GM23248 (cell line): Measurements from ENCODE around the gene LRMDA. TPM values are rescaled to one million over a fixed set of nuclear protein-coding genes. Genes with fewer than 3 reads are reported as not detected.

Source experiments
- DNase-seq: peaks from one replicate; pipeline ENCODE4 v3.0.0-alpha.2; 2015
- H2AFZ ChIP-seq: fragments of 200-600 bp; sonication (generic); 2 replicates; pipeline ENCODE4 v1.6.1; 2016; ENCODE audit warnings: antibody characterized with exemption
- H3F3A ChIP-seq: fragments of 200-600 bp; sonication (generic); 2 replicates; pipeline ENCODE4 v1.6.1; 2016; ENCODE audit warnings: mild to moderate bottlenecking, antibody characterized with exemption, mixed run types; ENCODE audit not compliant: insufficient read depth
- H3K27ac ChIP-seq: fragments of 200-600 bp; sonication (generic); 2 replicates; pipeline ENCODE4 v1.5.1; 2016; ENCODE audit warnings: mild to moderate bottlenecking
- H3K27me3 ChIP-seq: fragments of 200-600 bp; sonication (generic); replicated peaks from 2 replicates; pipeline ENCODE4 v1.6.1; 2016; ENCODE audit warnings: mild to moderate bottlenecking; ENCODE audit not compliant: insufficient read depth
- H3K36me3 ChIP-seq: fragments of 200-600 bp; sonication (generic); 2 replicates; pipeline ENCODE4 v1.6.1; 2016; ENCODE audit warnings: low read depth, mild to moderate bottlenecking
- H3K4me1 ChIP-seq: fragments of 200-600 bp; sonication (generic); 2 replicates; pipeline ENCODE4 v1.6.1; 2016; ENCODE audit warnings: mild to moderate bottlenecking; ENCODE audit not compliant: insufficient read depth
- H3K4me2 ChIP-seq: fragments of 200-600 bp; sonication (generic); one replicate; pipeline ENCODE4 v1.6.1; 2016; ENCODE audit warnings: mild to moderate bottlenecking; ENCODE audit not compliant: unreplicated experiment
- H3K4me3 ChIP-seq: fragments of 200-600 bp; sonication (generic); 2 replicates; pipeline ENCODE4 v1.5.1; 2016; ENCODE audit warnings: mild to moderate bottlenecking
- H3K79me2 ChIP-seq: fragments of 200-600 bp; sonication (generic); 2 replicates; pipeline ENCODE4 v1.6.1; 2016; ENCODE audit warnings: mild to moderate bottlenecking; ENCODE audit not compliant: insufficient read depth
- H3K9ac ChIP-seq: fragments of 200-600 bp; sonication (generic); 2 replicates; pipeline ENCODE4 v1.6.1; 2016; ENCODE audit warnings: mild to moderate bottlenecking
- H3K9me2 ChIP-seq: fragments of 200-600 bp; sonication (generic); 2 replicates; pipeline ENCODE4 v1.6.1; 2016; ENCODE audit warnings: mixed run types, mild to moderate bottlenecking, moderate library complexity; ENCODE audit not compliant: insufficient read depth
- H3K9me3 ChIP-seq: fragments of 200-600 bp; sonication (generic); one replicate; pipeline ENCODE4 v1.6.1; 2017; ENCODE audit warnings: low read depth
- H4K20me1 ChIP-seq: fragments of 200-600 bp; sonication (generic); 2 replicates; pipeline ENCODE4 v1.6.0; 2016; ENCODE audit not compliant: insufficient read depth
- EZH2 ChIP-seq: fragments of 200-600 bp; sonication (generic); IDR thresholded peaks from 2 replicates; pipeline ENCODE4 v1.6.1; 2018; ENCODE audit warnings: antibody characterized with exemption, mild to moderate bottlenecking; ENCODE audit not compliant: insufficient read depth, poor library complexity, severe bottlenecking
- EZH2phosphoT487 ChIP-seq: fragments of 200-600 bp; sonication (generic); IDR thresholded peaks from 2 replicates; pipeline ENCODE4 v1.6.1; 2018; ENCODE audit warnings: antibody characterized with exemption, moderate library complexity, mild to moderate bottlenecking, low read depth; ENCODE audit not compliant: insufficient read depth
- WGBS, 2 experiments: methylation state at CpG; one replicate each; pipeline ENCODE4 v1.1.6; 2015 to 2017; ENCODE audit warnings: low lambda C conversion rate in 2 of 2, low coverage in 1 of 2; ENCODE audit errors: missing lambda C conversion rate in 2 of 2; 5-methylcytosine and 5-hydroxymethylcytosine counted together
- in situ Hi-C: fragments of 300-500 bp; cut with MboI; formaldehyde crosslinking; loops from 2 replicates; pipeline ENCODE4 v1.15.0; 2020
- polyA plus RNA-seq: library from polyadenylated mRNA; unstranded; fragments of >200 nt; fragmentation: Nextera tagmentation; extraction: Ambion mirVana; gene quantifications from 2 replicates; pipeline ENCODE4 v1.2.1, GENCODE V29; 2016
- total RNA-seq: library from RNA; depleted of rRNA; stranded (reverse); fragments of >200 nt; shearing (Covaris generic); gene quantifications from 2 replicates; pipeline ENCODE4 v1.2.3, GENCODE V29; 2014

LRMDA gene
- total and polyA plus RNA-seq, 2 experiments from 2014 or later: 2.6 TPM; not detected in 1

DNA sequence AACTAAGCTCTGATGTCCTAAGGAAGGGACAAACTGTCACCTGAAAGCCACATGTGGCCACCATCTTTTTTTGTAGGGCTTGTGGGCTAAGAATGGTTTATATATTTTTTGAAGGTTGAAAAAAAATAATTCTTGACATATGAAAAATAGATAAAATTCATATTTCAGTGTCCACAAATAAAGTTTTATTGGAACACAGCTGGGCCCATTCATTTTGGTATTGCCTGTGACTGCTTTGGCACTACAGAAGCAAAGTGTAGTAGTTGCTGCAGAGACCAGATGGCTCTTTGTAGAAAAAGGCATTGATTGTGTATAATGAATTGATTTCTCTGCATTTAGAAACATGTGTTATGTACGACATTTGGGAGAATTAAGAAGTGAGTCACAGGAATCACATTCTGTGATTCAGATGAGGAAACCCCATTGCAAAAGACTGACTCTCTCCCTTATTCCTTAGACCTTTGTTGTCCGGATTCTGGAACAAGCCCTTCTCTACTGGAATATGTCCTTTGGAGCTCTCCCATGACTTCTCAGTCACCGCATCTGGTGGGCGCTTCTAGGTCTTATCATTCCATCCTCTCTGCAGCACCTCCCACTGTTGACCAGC lies 438.7 kb downstream of the LRMDA start:
- Histone ChIP-seq H3K9me2 (no peaks in the 10 kb centered on the region), H4K20me1 (no peaks in the 10 kb centered on the region), H3K36me3 (no peaks in the 10 kb centered on the region), H3K27me3 (no peaks in the 10 kb centered on the region), H2AFZ (no peak overlapping the region), H3K4me2 (no peak overlapping the region), H3K79me2 (no peaks in the 10 kb centered on the region), H3K9ac (no peak overlapping the region), H3K4me3 (no peak overlapping the region), H3K9me3 (no peaks in the 10 kb centered on the region), H3K4me1 (no peaks in the 10 kb centered on the region), H3F3A (peaks cover 5% of the 10 kb centered on the region; the same call in 1 of the 2 replicates), H3K27ac (no peak overlapping the region)
- in situ Hi-C loops: no loop called here
- DNase-seq: peak; percentile 60
- TF ChIP-seq EZH2 (no peak), EZH2phosphoT487 (no peak)
- WGBS, 2 experiments: 55 to 63% methylated on average over 4 of the region's 4 CpGs

DNA sequence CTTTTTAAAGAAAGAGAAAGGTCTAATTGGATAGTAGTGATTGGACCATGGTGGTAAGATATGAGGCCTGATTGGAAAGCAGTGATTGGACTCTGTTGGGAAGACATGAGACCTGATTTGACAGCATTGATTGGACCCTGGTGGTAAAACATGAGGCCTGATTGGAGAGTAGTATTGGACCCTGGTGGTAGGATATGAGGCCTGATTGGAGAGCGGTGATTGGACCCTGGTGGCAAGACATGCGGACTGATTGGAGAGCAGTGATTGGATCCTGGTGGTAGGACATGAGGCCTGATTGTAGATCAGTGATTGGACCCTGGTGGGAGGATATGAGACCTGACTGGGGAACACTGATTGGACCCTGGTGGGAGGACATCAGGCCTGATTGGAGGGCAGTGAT lies 444.3 kb downstream of the LRMDA start:
- Histone ChIP-seq H3K27me3 (peaks cover 7% of the 10 kb centered on the region; the same call in 1 of the 2 replicates), H4K20me1 (no peaks in the 10 kb centered on the region), H3K9me2 (no peaks in the 10 kb centered on the region), H2AFZ (no peak overlapping the region), H3K79me2 (no peaks in the 10 kb centered on the region), H3F3A (no peaks in the 10 kb centered on the region), H3K27ac (no peak overlapping the region), H3K36me3 (no peaks in the 10 kb centered on the region), H3K4me2 (no peak overlapping the region), H3K4me3 (no peak overlapping the region), H3K4me1 (no peaks in the 10 kb centered on the region), H3K9ac (no peak overlapping the region), H3K9me3 (no peaks in the 10 kb centered on the region)
- in situ Hi-C loops: no loop called here
- 87 to 94% methylated on average over 2 of the region's 2 CpGs for WGBS, 2 experiments
- no peak for DNase-seq
- TF ChIP-seq EZH2phosphoT487 (no peak), EZH2 (no peak)

DNA sequence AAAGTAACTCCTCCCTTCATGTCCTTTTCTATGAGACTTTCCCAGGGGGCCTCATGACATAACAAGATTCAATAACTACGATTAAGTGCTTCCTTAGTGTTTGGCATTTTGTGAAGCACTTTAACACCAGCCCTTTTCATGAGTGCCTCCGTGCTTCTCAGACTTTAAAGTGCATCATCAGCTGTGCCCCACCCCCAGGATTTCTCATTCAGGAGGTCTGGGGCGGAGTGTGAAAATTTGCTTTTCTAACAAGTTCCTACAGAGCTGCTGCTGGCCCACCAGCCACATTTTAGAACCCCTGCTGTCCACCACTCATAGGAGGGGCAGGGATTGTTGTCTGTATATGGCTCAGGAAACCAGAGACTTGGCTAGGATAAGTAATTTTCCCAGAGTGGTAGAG lies 445.3 kb downstream of the LRMDA start:
- no peak overlapping the region for H2AFZ ChIP-seq
- TF ChIP-seq EZH2phosphoT487 (no peak), EZH2 (no peak)
- in situ Hi-C loops: no loop called here
- no peaks in the 10 kb centered on the region for H3K79me2 ChIP-seq
- H3K4me3 ChIP-seq: no peak overlapping the region
- H4K20me1 ChIP-seq: no peaks in the 10 kb centered on the region
- no peak for DNase-seq
- H3K9ac ChIP-seq: no peak overlapping the region
- H3F3A ChIP-seq: no peaks in the 10 kb centered on the region
- no peaks in the 10 kb centered on the region for H3K9me3 ChIP-seq
- no peaks in the 10 kb centered on the region for H3K4me1 ChIP-seq
- no peak overlapping the region for H3K4me2 ChIP-seq
- H3K27me3 ChIP-seq: peaks cover 8% of the 10 kb centered on the region; the same call in 1 of the 2 replicates
- no peaks in the 10 kb centered on the region for H3K9me2 ChIP-seq
- H3K36me3 ChIP-seq: no peaks in the 10 kb centered on the region
- 63 to 69% methylated on average over 3 of the region's 3 CpGs for WGBS, 2 experiments
- H3K27ac ChIP-seq: no peak overlapping the region

DNA sequence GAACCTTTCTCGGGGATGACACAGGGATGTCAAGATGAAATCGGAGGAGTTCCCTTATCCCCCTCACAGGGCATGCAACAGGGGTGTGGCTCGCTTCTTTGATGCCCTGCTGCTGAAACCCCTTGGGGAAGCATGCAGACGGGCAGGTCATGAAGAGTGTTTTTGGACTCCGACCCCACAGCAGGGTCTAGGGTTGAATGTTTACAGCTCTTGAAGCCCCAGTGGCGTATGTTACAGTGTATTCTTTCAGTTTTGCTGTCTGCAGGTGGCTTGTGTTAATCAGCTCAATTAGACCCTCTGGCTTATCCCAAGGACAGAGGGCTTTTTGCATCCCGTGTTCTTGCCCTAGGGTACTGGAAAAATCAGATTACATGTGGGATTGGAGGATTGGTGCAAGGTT lies 446.5 kb downstream of the LRMDA start:
- WGBS, 2 experiments: 58 to 67% methylated on average over 7 of the region's 7 CpGs
- H3K36me3 ChIP-seq: no peaks in the 10 kb centered on the region
- no peak overlapping the region for H2AFZ ChIP-seq
- peaks cover 8% of the 10 kb centered on the region; the same call in 1 of the 2 replicates for H3K27me3 ChIP-seq
- H3K9me3 ChIP-seq: no peaks in the 10 kb centered on the region
- H3K27ac ChIP-seq: no peak overlapping the region
- H3K9me2 ChIP-seq: no peaks in the 10 kb centered on the region
- no peak overlapping the region for H3K4me2 ChIP-seq
- H3F3A ChIP-seq: no peaks in the 10 kb centered on the region
- in situ Hi-C loops: no loop called here
- H3K9ac ChIP-seq: no peak overlapping the region
- DNase-seq: no peak
- no peaks in the 10 kb centered on the region for H3K4me1 ChIP-seq
- H4K20me1 ChIP-seq: no peaks in the 10 kb centered on the region
- no peaks in the 10 kb centered on the region for H3K79me2 ChIP-seq
- no peak for TF ChIP-seq EZH2
- TF ChIP-seq EZH2phosphoT487: no peak
- H3K4me3 ChIP-seq: no peak overlapping the region
